HFFc6 (cell line): ENCODE measurements around the gene CDKN2B. TPM values are rescaled to one million over a fixed set of nuclear protein-coding genes. Genes with fewer than 3 reads are reported as not detected.

Experiments used
- DNase-seq: peaks from one replicate; pipeline ENCODE4 v3.0.0-alpha.2; 2018
- H3K27ac Mint-ChIP-seq: 2 replicates; pipeline ENCODE4 v1.8.0; 2020; ENCODE audit warnings: mild to moderate bottlenecking, mixed read lengths
- H3K27me3 Mint-ChIP-seq: 2 replicates; pipeline ENCODE4 v1.8.0; 2021; ENCODE audit warnings: mild to moderate bottlenecking, moderate library complexity, mixed read lengths; ENCODE audit not compliant: insufficient read depth
- H3K36me3 Mint-ChIP-seq: 2 replicates; pipeline ENCODE4 v1.8.0; 2021; ENCODE audit warnings: low read depth, mixed read lengths
- H3K4me1 Mint-ChIP-seq: 2 replicates; pipeline ENCODE4 v1.8.0; 2020; ENCODE audit warnings: low read depth, mixed read lengths
- H3K4me3 Mint-ChIP-seq: 2 replicates; pipeline ENCODE4 v1.8.0; 2020; ENCODE audit warnings: mild to moderate bottlenecking, moderate library complexity, mixed read lengths
- H3K9me3 Mint-ChIP-seq: 2 replicates; pipeline ENCODE4 v1.8.0; 2020; ENCODE audit warnings: mild to moderate bottlenecking, mixed read lengths
- total RNA-seq, 6 experiments: library from RNA; stranded (reverse); fragmentation: NEBNext Ultra II Directional; extraction: Animal tissue kit (Norgen Biotek cat#: 25700); gene quantifications; 2 replicates in 1 of 6; 3 replicates in 5 of 6; pipeline ENCODE4 v1.2.3, GENCODE V29; 2021
- TF ChIP-seq, protein P1 (sequence below): fragments of 200-600 bp; sonication (generic); IDR thresholded peaks from 2 replicates; pipeline ENCODE4 v1.5.0; 2021; ENCODE audit warnings: antibody characterized with exemption, mild to moderate bottlenecking

The CDKN2B gene
- total RNA-seq, 6 experiments from 2014 or later, result 7.1 to 11.6 (median 8.9) TPM

DNA sequence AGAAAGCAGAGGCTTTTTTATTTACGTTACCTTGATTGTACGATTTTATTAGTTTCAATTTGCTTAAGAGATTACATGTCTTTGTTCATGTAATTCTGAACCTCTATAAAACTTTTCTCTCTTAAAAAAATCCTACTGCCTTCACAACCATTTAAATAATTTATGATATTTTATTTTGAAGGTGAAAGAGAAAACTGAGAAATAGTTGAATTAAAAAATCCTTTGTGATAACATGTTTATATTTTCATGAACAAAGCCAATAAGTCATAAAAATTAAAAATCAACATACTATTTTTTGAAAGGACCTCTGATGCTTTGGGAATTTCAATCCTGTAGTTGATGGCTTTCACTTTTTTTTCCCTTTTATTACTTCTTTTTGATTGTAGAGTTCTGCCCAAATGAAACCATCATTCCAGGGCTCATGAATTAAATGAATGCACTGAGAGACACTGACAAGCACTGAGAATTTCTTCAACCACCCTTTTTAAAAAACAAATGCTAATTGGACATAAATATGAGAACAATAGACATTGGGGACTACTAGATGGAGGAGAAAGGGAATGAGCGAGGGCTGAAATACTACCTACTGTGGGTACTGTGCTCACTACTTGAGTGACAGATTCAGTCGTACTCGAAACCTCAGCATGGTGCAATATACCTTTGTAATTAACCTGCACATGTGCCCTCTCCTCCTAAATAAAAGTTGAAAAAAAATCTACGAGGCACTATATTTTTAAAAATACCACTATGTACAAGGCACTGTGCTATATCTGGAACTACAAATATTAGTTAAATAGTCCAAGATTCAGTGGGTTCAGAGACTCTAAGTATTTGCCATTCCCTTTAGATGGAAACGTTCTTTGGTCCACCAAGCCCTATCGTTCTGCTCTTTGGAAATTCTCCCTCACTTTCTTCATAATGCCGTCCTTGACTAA, 20.8 kb downstream of the CDKN2B start:
- DNase-seq, result no peak

DNA sequence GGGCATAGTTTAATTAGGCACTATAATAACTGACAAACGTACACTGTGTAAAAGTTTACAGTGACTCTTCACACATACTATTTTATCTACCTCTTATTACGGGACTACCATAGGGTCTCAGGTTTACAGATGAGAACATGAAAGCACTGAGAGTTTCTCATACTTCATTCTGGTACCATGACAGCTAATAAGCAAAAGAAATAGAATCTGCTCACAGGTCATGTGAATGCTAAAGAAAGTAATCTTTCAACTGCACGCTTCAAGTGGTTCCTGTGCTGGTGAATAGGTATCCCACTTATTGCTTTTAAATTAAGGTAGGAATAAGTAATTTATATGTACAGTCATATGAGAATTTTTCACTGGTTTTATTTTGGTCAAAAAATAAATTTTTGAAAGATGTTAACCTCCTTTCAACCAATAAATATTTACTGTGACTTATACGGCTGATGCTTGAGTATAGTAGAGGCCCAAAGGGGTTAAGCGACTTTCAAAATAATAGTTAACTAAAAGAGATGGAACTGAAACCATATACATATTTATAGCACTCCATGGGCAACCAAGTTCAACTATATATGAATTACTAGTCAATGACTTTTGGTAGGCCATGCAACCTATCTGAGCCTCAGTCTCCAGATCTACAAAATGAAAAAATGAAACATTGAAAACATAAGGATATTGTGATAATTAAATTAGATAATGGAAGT, 23.0 kb downstream of the CDKN2B start:
- H3K9me3 Mint-ChIP-seq, result no peaks in the 10 kb centered on the region
- no peak for DNase-seq
- peak overlapping the region; percentile 96 for H3K27ac Mint-ChIP-seq
- peaks cover 15% of the 10 kb centered on the region for H3K36me3 Mint-ChIP-seq
- peaks cover 57% of the 10 kb centered on the region for H3K4me1 Mint-ChIP-seq
- TF ChIP-seq, protein P1, sequence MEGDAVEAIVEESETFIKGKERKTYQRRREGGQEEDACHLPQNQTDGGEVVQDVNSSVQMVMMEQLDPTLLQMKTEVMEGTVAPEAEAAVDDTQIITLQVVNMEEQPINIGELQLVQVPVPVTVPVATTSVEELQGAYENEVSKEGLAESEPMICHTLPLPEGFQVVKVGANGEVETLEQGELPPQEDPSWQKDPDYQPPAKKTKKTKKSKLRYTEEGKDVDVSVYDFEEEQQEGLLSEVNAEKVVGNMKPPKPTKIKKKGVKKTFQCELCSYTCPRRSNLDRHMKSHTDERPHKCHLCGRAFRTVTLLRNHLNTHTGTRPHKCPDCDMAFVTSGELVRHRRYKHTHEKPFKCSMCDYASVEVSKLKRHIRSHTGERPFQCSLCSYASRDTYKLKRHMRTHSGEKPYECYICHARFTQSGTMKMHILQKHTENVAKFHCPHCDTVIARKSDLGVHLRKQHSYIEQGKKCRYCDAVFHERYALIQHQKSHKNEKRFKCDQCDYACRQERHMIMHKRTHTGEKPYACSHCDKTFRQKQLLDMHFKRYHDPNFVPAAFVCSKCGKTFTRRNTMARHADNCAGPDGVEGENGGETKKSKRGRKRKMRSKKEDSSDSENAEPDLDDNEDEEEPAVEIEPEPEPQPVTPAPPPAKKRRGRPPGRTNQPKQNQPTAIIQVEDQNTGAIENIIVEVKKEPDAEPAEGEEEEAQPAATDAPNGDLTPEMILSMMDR, result no peak
- no peaks in the 10 kb centered on the region for H3K27me3 Mint-ChIP-seq
- H3K4me3 Mint-ChIP-seq, result peak overlapping the region; percentile 88; the same call in 1 of the 2 replicates

More for the DNA sequence above, 20.8 kb downstream of the CDKN2B start:
- H3K4me3 Mint-ChIP-seq, result peak overlapping the region; percentile 88
- TF ChIP-seq, protein P1, result no peak
- H3K27me3 Mint-ChIP-seq, result peaks cover under 1% of the 10 kb centered on the region; the same call in 1 of the 2 replicates
- H3K9me3 Mint-ChIP-seq, result no peaks in the 10 kb centered on the region
- H3K4me1 Mint-ChIP-seq, result peaks cover 64% of the 10 kb centered on the region
- H3K36me3 Mint-ChIP-seq, result peaks cover 15% of the 10 kb centered on the region
- H3K27ac Mint-ChIP-seq, result peak overlapping the region; percentile 96

DNA sequence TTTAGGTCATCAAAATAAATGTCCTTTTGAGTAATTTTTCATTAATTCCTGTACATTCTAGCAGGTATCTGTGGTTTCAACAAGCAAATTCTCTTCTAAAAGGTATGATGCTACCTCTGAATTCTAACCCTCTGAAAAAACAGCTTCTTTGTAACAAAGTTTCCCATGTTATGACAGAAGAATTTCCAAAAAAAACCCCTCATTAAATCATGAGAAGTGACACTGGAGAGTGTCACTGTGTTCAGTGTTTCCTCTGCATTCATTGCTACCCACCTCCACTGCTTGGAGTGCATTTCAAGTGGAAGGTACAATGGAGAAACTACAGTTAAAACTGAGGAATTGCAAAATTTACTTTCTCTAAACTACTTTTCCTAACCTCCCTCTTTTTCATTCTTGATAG, 25.0 kb downstream of the CDKN2B start:
- peaks cover 6% of the 10 kb centered on the region; the same call in 1 of the 2 replicates for H3K36me3 Mint-ChIP-seq
- TF ChIP-seq, protein P1, result no peak
- H3K27me3 Mint-ChIP-seq, result no peaks in the 10 kb centered on the region
- no peak for DNase-seq
- H3K4me1 Mint-ChIP-seq, result peaks cover 40% of the 10 kb centered on the region
- H3K9me3 Mint-ChIP-seq, result no peaks in the 10 kb centered on the region
- no peak overlapping the region for H3K4me3 Mint-ChIP-seq
- no peak overlapping the region for H3K27ac Mint-ChIP-seq

DNA sequence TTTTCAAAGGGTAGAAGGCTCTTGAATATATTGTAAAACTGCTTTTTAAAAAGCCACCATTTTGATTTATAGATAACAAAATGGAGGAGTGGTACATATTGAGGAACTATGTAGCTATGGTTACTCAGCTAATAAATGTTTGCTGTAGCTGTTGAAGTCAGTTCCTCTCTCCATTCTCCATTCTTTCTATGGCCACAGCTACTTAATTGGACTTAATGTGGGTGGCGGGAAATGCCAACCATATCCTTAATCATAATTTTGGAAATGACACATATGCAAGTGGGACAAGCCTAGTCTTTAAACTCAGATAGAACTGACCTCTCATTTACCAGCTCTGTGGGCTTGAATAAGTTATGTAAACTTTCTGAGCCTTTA, 25.6 kb downstream of the CDKN2B start:
- 0 out of 2 replicates have a peak, but pooled peaks cover 7% of the 10 kb centered on the region for H3K36me3 Mint-ChIP-seq
- H3K4me3 Mint-ChIP-seq, result no peak overlapping the region

More for the DNA sequence above, 25.6 kb downstream of the CDKN2B start:
- H3K27ac Mint-ChIP-seq, result no peak overlapping the region
- TF ChIP-seq, protein P1, result no peak
- peaks cover 2% of the 10 kb centered on the region; the same call in 1 of the 2 replicates for H3K27me3 Mint-ChIP-seq
- H3K4me1 Mint-ChIP-seq, result peaks cover 39% of the 10 kb centered on the region
- no peaks in the 10 kb centered on the region for H3K9me3 Mint-ChIP-seq
- no peak for DNase-seq
